ENCODE data around the gene PLD3.

The PLD3 gene, protein sequence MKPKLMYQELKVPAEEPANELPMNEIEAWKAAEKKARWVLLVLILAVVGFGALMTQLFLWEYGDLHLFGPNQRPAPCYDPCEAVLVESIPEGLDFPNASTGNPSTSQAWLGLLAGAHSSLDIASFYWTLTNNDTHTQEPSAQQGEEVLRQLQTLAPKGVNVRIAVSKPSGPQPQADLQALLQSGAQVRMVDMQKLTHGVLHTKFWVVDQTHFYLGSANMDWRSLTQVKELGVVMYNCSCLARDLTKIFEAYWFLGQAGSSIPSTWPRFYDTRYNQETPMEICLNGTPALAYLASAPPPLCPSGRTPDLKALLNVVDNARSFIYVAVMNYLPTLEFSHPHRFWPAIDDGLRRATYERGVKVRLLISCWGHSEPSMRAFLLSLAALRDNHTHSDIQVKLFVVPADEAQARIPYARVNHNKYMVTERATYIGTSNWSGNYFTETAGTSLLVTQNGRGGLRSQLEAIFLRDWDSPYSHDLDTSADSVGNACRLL

DNA sequence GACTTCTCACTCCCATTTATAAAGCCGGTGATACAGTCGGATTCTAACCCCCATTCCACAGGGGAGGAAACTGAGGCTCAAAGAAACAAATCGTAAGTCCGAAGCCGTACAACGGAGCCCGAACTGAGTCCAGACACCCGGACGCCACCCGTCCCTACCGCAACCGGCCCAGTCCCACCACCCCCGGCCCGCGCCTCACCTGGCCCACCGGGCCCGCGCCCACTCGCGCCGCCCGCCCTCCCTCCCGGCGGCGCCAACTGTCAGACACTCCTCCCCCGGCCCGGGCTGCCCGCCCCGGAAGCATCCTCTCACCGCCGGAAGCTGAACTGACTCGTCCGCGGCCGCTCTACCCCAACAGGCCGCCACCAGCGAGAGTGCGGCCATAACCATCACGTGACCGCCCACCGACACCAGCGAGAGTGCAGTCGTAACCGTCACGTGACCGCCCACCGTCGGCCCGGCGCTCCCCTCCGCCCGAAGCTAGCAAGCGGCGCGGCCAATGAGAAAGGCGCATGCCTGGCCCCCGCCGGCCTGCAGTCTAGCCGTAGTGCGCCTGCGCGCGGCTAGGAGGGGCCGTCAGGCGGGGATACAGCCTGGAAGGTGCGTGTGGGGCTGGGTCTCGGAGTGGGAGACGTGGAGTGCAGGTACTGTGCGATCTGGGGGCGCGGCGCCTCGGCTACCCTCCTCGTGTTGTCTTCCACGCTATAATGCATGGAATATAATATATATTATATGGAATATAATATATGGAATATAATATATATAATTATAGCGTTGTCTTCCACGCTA is at the start of gene PLD3, which contains the start of gene C19orf47:
Gene PLD3 (plus strand): TSS at position 571 of the 789 bp plus-strand sequence. CDS start 17,789 bp downstream, outside the sequence.
Gene C19orf47 (minus strand): TSS at position 273 of the 789 bp plus-strand sequence. CDS start 6,540 bp downstream, outside the sequence.
- peak; percentile 99 for DNase-seq

DNA sequence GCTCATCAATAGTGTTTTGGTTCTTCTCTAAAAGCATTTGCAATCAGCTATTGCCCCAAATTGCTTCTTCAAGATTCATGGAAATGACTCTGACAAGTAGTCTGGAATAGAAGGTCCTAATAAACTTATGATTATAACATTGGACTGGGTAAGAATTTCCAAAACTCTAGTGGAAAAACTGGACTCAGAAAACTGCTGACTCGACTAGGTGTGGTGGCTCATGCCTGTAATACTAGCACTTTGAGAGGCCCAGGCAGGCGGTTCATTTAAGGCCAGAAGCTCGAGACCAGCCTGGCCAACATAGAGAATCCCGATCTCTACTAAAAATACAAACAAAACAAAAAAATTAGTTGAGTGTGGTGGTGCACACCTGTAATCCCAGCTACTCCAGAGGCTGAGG is 47.8 kb upstream of the PLD3 start:
- DNase-seq, result no peak

DNA sequence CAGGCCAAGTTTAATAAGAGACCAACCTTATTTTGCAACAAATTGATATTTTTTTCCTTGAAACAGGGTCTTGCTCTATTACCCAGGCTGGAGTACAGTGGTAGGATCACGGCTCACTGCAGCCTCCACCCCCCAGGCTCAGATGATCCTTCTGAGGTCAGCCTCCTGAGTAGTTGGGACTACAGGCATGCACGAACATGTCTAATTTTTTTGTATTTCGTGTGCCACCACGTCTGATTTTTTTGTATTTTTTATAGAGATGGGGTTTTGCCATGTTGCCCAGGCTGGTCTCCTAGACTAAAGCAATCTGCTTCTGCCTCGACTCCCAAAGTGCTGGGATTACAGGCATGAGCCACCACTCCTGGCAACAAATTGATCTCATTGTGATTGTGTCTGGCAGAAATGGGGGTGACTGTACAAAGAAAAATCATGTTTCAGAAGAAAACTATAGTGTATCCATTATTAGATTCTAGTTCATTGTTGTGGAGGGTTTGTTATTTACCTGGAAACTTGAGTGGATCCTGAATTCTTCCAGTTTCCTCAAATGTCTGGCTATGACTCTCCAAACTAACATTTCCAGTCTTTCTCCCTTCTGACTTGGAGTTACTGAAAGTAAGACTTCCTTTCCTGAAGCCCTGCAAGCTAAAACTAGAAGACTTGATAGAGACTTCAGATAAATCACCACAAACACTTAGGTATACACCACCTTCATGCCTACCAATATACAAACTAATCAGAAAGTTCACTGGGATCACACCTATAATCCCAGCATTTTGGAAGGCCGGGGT is 46.1 kb upstream of the PLD3 start:
- no peak for DNase-seq

DNA sequence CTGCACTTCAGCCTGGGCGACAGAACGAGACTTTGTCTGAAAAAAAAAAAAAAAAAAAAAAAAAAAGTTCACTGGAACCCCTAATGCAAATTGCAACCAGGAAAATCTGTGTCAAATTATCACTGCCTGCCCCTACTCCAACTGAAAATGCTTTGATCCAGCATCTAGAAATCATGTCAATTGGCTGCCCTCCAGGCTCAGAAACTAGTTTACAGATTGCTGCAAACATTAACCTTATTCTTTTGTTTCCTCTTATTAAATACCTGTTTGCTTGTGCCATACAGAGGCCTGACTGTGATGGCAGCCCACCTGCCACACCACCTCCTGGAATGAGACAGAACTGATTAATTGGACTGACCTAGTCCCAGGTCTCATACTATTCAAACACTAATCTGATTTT is 44.7 kb upstream of the PLD3 start:
- no peak for DNase-seq

DNA sequence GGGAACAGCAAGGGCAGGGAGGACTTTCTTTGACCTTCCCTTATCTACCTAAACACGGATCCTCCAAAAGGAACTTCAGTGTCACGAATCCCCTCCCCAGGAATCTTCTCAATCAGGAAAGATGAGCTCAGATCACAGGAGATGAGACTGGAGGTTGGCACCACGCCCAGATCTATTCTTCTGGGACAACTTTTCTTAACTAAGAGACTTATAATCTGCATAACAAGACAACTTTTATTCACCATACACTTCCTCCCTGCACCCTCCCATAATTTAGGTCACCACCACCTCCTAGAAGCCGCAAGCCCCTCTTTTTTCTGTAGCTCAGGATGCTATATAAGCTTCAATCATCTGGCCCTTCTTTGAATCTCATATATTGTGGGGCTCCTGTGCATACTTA is 44.2 kb upstream of the PLD3 start:
- no peak for DNase-seq

DNA sequence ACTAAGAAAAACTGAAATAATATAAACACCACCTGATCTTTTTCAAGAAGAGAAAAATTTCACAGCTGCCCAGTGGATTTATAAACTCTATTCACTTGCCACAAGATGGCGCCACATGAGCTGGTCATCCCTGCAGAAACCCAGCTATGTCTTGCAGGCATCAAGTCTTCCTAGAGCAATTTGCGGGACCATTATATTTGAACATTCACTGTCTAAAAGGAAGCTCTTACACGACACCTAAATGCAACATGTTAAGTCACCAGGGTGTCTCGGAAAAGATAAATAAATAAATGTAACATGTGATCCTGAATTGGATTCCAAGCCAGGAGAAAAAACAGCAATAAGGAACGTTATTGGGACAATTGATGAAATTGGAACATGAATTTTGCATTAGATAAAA is 43.1 kb upstream of the PLD3 start:
- DNase-seq, result peak; percentile 75

DNA sequence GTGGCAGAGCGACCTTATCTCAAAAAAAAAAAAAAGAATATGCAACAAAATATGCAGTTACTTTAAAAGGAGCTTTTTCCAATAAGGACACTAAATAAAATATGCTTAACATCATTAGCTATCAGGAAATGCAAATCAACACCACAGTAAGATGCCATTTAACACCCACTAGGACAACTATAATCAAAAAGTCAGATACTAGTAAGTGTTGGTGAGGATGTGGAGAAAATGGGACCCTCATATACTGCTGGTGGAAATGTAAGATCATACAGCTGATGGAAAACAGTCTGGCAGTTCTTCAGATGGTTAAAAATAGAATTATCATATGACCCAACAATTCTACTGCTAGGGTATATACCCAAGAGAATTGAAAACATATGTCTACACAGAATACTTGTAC is 38.8 kb upstream of the PLD3 start:
- no peak for DNase-seq

DNA sequence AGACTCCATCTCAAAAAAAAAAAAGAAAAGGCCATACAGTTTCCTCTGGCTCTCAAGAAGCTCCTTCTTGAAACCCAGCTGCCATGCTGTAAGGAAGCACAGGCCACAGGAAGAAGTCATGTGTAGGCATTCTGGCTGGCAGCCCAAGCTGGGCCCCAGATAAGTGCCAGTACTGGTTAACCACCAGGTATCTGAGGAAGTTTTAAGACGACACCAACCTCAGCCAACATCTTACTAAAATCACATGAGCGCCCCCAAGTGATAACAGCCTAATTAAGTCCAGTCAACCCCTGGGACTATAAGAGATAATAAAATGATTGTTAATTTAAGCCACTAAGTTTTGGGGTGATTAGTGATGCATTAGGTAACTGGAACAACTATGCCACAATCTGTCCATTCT is 36.0 kb upstream of the PLD3 start:
- DNase-seq, result no peak

DNA sequence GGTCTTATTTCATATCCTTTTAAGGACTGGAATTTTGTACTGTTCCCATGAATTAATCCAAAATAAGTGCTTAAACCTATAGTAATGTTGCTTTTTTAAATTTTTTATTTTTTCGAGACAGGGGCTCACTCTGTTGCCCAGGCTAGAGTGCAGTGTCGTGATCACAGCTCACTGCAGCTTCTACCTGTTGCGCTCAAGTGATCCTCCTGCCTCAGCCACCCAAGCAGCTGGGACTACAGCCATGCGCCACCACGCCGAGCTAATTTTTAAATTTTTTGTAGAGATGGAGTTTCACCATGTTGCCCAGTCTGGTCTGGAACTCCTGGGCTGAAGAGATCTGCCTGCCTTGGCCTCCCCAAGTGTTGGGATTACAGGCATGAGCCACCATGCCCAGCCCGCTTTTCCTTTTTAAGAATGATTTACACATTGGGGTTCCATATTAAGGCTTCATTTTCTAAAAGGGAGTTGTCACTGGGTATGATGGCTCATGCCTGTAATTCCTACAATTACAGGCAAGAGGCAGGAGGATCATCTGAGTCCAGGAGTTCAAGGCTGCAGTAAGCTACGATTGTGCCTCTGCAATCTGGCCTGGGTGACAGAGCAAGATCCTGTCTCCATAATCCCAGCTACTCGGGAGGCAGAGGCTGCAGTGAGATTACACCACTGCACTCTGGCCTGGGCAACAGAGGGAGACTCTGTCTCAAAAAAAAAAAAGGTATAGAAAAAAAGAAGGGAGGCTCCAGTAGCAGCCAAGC is 35.1 kb upstream of the PLD3 start:
- no peak for DNase-seq

DNA sequence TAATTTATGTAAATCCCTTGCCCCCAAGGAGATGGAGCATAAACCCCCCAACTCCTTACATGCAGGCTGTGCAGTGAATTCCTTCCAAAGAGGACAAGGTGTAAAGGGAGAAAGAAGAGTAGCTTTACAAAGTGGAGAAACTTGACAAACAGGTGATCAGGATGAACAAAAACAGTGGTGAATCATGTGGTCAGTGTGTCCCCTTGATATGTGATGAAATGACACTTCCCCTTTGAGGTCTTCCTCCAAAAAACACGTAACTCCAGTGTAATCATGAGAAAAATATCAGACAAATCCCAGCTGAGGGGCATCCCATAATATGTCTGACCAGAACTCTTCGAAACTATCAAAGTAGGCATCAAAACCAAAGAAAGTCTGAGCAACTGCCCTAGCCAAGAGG is 33.8 kb upstream of the PLD3 start:
- DNase-seq, result no peak

DNA sequence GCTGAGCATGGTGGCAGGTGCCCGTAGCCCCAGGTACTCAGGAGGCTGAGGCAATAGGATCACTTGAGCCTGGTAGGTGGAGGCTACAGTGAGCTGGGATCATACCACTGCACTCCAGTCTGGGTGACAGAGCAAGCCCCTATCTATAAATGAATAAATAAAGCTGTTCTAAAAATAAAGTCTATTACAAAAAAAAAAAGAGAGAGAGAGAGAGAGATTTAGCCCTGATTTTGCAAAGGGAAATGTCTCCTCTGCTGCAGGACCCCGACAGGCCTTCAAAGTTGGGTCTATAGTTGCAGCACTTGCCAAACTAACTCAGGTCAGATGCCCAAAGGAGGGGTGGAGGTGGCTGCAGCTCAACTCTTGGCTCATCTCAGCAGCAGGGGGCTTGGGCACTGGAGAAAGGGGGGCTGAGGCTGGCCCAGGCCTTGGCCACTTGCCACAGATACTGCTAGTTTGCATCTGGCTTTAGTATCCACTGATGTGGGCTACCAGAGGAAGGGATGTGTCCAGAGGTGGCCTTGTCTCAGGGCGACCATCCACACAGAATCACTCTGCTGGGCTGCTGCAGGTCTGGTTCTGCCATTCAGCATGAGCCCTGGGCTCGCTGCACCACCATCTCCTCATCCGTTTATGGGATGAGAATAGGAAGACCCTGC is 32.6 kb upstream of the PLD3 start:
- DNase-seq, result no peak

DNA sequence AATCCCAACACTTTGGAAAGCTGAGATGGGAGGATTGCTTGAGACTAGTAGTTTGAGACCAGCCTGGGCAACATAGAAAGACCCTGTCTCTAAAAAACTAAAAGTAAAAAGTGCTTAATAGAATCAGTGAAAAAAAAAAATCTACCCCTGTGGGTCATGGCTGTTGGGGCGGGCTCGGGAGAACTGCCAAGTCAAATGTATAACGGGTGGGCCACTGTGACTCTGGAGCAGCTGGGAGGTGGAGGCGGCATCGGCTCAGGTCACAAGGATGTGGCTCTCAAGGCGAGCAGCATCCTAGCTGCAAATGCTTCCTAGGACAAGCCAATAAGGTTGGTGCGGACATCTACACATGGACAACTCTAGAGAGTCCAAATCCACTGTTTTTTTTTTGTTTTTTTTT is 31.2 kb upstream of the PLD3 start:
- DNase-seq, result no peak

DNA sequence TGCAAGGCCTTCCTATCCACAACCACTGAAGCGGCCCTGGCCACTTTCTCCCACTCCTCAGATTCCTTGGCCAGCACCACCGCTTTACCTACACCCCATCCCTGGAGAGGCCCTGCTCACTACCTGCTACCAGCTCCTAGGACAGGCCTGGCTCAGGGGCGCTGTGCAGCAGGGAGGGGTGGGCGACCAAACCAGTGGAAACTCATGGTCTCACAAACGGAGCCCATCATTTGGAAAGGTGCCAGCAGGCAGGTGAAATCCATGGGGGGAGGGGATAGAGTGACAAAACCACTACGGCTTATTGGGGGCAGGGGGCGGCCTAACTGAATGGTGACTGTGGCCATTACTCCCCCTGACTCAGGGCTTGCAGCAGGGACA is 27.9 kb upstream of the PLD3 start:
- DNase-seq, result no peak

DNA sequence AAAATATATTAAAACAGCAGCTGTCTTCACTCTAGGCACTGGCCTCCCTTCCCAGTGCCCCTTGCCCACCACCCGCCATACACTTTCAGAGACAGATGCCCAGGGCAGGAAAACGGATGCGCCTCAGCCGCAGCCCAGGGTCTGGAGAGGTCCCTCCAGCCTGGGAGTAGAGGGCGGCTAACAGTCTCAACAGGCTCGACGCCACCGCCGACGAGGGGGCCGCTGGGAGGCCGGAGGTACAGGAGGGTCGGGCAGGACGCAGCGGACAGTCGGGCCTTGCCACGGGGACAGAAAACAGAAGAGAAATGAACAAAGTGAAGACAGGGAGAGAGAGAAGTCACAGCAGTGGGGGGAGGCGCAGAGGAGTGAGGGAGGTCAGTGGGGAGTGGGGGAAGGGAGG is 27.4 kb upstream of the PLD3 start:
- no peak for DNase-seq

DNA sequence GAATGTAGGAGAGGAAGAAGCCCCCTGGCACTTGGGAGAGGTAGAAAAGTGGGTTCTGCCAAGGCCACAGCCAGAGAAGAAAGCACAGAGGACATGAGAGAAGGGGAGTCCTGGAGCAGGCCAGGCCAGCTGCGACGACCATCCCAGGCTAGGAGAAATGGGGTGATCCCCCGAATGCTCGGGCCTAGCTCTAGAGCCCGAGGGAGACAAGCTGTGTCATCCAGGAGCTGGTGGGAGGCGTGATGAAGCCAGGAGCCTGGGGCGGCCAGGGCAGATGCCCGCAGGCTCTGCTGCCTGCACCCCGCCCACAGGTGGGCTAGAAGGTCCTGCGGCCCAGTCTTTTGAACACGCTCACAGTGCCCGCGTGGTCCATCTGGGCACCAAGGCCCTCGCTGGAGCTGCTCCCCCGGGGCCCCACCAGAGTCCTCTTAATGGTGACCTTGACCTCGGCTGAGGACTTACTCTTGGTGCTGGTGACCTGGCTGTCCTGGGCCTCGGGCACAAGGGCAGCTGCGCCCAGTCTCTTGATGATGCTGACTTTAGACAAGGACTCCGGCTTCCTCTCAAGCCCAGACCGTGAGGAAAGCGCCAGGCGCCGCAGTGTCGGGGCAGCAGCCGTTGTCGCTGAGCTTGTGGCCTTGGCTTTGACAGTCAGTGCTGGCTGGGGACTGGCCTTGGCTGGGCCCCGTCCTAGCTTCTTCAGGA is 26.8 kb upstream of the PLD3 start:
- DNase-seq, result no peak

DNA sequence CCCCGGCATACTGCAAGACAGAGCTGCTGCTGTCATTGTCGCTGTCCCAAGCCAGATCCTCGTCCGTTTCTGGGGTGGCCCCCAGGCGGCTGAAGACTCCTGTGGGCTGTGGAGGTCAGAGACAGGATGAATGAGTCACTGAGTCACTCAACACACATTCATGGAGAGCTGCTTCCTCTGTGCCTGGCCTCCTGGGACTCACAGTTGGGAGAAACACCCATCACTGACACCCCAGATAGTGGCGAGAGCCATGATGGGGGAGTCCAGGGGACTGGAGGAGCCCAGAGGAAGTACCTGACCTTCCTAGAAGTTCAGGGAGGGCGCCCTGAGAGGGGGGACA is 26.3 kb upstream of the PLD3 start:
- no peak for DNase-seq

DNA sequence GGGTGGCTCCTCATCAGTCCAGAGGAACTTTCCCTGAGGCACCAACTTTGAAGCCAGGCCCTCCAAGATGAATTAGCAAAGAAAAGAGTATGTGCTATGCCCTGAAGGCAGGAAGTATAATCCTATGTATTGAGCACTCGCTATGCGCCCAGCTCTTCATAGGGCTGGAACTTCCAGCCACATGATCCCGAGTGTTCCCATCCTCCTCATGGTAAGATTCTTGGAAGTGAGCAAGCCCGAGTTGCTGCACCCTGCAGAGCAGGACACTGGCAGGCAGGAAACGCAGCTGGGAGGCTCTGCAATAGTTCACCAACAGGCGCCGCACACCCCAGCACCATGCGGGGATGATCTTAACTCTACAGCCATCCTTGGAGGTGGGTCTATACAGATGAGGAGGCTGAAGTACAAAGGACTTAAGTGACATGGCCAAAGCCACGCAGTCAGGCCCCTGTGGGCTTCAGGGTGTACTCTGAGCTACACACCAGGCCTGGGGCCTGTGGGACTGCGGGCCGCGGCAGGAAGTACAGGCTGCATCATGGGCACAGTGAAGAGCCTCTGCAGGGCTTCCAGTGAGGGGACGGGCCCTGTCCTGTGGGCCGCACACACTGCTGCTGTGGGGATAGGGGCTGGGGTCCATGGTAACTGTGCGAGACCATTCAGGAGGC is 25.4 kb upstream of the PLD3 start:
- DNase-seq, result no peak

DNA sequence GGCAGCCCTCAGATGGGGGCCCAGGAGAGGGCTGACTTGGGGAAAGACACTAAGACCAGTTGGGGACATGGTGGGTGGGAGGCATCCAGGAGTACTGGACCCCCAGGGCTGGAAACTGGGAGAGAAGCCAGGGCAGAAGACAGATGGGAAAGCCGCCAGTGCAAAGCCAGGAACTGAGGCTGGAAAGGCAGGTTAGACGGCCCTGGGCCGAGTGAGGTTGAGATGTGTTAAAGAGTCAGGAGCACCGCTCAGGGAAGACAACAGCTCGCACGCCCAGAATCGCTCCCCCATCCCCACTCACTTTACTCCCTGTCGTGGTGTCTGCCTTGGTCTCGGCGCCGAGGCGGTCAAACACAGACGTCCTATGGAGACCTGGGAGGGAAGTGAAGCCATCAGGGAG is 24.8 kb upstream of the PLD3 start:
- DNase-seq, result no peak

DNA sequence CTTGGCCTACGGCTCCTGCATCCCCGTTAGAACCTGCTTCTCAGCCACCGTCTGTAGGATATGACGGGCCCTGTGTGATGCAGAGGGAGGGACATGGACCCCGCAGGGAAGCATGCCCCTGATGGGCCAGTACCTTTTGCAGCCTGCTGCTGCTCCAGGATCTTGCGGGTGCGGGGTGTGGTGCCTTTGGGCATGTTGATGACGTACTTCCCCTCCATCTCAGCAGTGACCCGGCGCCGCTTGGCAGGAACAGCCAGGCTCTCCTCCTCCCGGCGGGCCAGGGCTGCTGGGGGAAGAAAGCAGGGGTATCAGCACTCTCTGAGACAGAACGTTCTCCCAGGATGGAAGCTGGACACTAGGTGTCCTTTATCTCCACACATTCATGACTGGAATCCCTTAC is 22.3 kb upstream of the PLD3 start:
- no peak for DNase-seq

DNA sequence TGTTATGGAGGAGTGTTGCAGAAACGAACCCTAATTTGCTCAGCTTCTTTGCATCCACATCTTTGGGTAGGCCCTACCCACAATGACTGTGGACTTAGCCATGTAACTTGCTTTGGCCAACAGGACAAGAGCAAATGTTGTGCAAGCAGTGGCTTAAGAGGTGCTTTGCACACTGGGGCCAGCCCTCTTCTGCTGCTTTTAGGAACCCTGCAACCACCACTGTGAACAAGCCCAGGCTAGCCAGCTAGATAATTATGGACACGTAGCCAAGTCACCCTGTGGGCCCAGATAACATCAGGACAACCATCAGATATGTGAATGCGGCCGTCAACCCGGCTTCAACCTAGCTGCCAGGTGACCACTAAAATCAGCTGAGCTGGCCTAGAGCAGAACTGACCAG is 17.4 kb upstream of the PLD3 start:
- DNase-seq, result no peak

DNA sequence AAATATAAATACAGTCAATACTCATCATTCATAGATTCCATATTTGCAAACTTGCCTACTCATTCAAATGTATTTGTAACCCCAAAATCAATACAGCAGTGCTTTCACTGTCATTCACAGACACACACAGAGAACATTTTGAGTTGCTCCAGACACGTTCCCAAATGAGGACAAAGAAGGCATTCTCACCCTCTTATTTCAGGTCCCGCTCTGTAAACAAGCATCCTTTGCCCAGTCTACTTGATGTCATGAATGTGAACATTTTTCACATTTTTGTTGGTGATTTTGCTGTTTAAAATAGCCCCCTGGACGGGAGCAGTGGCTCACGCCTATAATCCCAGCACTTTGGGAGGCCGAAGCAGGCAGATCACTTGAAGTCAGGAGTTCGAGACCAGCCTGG is 15.8 kb upstream of the PLD3 start:
- no peak for DNase-seq

Measured in NCI-H2171 (cell line).